Activated CD8-positive, alpha-beta memory T cell treated with anti-CD3 and anti-CD28 coated beads, Interleukin-2, amount 50 U/mL, for 4 hours (primary cell): Measurements from ENCODE around the gene IRF8.
"Not testable (repeated sequence)": the region's sequence is repeated elsewhere in the genome, so short reads cannot be mapped to it uniquely, and the experiment has no call there.

Source experiments
- DNase-seq: peaks from one replicate; pipeline ENCODE4 v3.0.0-alpha.2; 2020

IRF8 gene

GRCh38 chr16:85899444-85899843 is 482 bp downstream of the IRF8 start:
- no peak for DNase-seq

GRCh38 chr16:85900027-85900792 is 1.2 kb downstream of the IRF8 start:
- no peak for DNase-seq

- DNase-seq: no peak
These were observed 2.1 kb downstream of the IRF8 start for GRCh38 chr16:85901110-85901509.

GRCh38 chr16:85901773-85902365 is 2.9 kb downstream of the IRF8 start:
- DNase-seq: no peak

- DNase-seq: peak; percentile 64
These were observed 3.6 kb downstream of the IRF8 start for GRCh38 chr16:85902366-85903155.

GRCh38 chr16:85903559-85903958 is 4.6 kb downstream of the IRF8 start:
- no peak for DNase-seq

- no peak for DNase-seq
These were observed 6.4 kb downstream of the IRF8 start for GRCh38 chr16:85905110-85906095.

- DNase-seq: no peak
These were observed 7.4 kb downstream of the IRF8 start for GRCh38 chr16:85906349-85906748.

- not testable (repeated sequence) for DNase-seq
These were observed 8.3 kb downstream of the IRF8 start for GRCh38 chr16:85907231-85907630.

GRCh38 chr16:85908444-85908843 is 9.5 kb downstream of the IRF8 start:
- no peak for DNase-seq

GRCh38 chr16:85908889-85909589 is 10.1 kb downstream of the IRF8 start:
- no peak for DNase-seq

- DNase-seq: no peak
These were observed 11.2 kb downstream of the IRF8 start for GRCh38 chr16:85909932-85910853.

GRCh38 chr16:85910854-85911247 is 11.9 kb downstream of the IRF8 start:
- no peak for DNase-seq

GRCh38 chr16:85911251-85911930 is 12.4 kb downstream of the IRF8 start:
- no peak for DNase-seq

GRCh38 chr16:85912211-85912974 is 13.4 kb downstream of the IRF8 start:
- no peak for DNase-seq

GRCh38 chr16:85913141-85913601 is 14.2 kb downstream of the IRF8 start:
- DNase-seq: no peak

GRCh38 chr16:85913688-85914422 is 14.9 kb downstream of the IRF8 start:
- no peak for DNase-seq

GRCh38 chr16:85914423-85914794 is 15.4 kb downstream of the IRF8 start:
- no peak for DNase-seq
